ENCODE data around the gene FOXA2. TPM values are rescaled to one million over a fixed set of nuclear protein-coding genes. Genes with fewer than 3 reads are reported as not detected.

The FOXA2 gene
- total and polyA plus RNA-seq, 2 of the 13 experiments (the other 11 are each of a cell fraction or from before 2014, with no cell fraction given) = 8.8 to 12.2 TPM

DNA sequence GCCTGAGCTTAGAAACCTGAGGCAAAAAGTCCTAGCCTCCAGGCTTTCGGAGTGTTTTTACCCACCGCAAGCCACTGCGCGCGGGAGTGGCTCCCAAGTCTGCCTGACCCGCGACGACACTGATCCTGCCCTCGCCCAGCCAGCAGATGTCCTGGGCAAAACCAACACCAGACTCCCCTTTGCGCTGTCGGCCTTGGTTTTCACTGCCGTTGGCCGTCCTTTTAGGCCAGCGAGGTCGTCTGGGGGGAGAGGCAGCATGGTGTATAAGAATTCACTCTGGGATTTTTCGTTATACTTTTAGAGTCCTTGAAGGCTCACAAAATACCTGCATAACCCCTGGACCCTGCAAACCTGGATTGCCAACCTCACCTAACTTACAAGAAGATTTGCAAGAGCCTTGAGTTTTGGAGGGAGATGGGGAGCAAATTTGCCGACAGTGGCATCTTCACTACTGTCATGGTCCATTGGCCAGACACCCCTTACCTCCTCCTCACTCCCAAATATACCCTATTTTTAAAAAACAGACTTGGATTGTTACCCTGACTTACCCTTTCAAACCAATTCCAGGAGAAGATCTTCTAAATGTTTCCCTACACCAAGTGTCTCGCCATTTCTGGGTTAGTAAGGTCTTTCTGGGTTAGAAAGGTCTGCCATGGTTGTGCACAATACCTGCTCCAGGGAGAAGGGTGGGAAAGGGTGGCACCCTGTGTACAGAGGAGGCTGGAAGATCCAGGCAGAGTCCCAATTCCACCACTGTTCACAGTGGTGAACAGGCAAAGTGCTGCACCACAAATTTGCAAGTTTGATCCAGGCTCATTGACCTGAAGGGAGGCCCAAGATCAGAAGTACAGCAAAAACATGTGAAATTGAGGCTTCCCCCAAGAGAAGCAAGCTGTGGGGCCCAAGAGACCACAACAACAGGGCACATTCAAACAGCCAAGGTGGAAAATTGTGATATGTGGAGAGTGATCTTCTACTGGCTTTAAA, 4.4 kb downstream of the FOXA2 start (continued):
- TF ChIP-seq, protein P1, sequence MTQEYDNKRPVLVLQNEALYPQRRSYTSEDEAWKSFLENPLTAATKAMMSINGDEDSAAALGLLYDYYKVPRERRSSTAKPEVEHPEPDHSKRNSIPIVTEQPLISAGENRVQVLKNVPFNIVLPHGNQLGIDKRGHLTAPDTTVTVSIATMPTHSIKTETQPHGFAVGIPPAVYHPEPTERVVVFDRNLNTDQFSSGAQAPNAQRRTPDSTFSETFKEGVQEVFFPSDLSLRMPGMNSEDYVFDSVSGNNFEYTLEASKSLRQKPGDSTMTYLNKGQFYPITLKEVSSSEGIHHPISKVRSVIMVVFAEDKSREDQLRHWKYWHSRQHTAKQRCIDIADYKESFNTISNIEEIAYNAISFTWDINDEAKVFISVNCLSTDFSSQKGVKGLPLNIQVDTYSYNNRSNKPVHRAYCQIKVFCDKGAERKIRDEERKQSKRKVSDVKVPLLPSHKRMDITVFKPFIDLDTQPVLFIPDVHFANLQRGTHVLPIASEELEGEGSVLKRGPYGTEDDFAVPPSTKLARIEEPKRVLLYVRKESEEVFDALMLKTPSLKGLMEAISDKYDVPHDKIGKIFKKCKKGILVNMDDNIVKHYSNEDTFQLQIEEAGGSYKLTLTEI (CRISPR knock-in tag; conservative IDR thresholded peaks at IDR 0.05) = no peak
- TF ChIP-seq FOXM1 (CRISPR knock-in tag; IDR thresholded peaks at IDR 0.05) (no peak), XRCC5 (optimal IDR thresholded peaks at IDR 0.05; ENCODE audit: low read length) (peak; percentile 2), RBM39 (IDR thresholded peaks at IDR 0.05; ENCODE audit: low read depth, low read length, poor library complexity, severe bottlenecking) (no peak), HNRNPUL1 (IDR thresholded peaks at IDR 0.05; ENCODE audit: low read depth, low read length) (no peak), IRX3 (CRISPR knock-in tag; IDR thresholded peaks at IDR 0.05; ENCODE audit: borderline replicate concordance, low read depth) (peak; percentile 26; the same call in 1 of the 2 replicates), RFXAP (CRISPR knock-in tag; IDR thresholded peaks at IDR 0.05; ENCODE audit: borderline replicate concordance) (peak; percentile 18; the same call in 1 of the 2 replicates), ZNF878 (CRISPR knock-in tag; IDR thresholded peaks at IDR 0.05) (no peak), ZNF557 (CRISPR knock-in tag; IDR thresholded peaks at IDR 0.05) (no peak), ZNF441 (CRISPR knock-in tag; IDR thresholded peaks at IDR 0.05; ENCODE audit: borderline replicate concordance) (peak; percentile 20; the same call in 1 of the 2 replicates), ZFP36 (IDR thresholded peaks at IDR 0.05; ENCODE audit: borderline replicate concordance, low read depth, low read length, partially characterized antibody) (no peak), PAX8 (CRISPR knock-in tag; IDR thresholded peaks at IDR 0.05; ENCODE audit: borderline replicate concordance) (no peak), ZNF772 (CRISPR knock-in tag; IDR thresholded peaks at IDR 0.05) (0 out of 2 replicates have a peak, but pooled peaks have one; percentile 42), RBM22 (optimal IDR thresholded peaks at IDR 0.05; ENCODE audit: low read length) (peak; percentile 99), ZNF546 (CRISPR knock-in tag; conservative IDR thresholded peaks at IDR 0.05) (no peak), ZNF20 (CRISPR knock-in tag; IDR thresholded peaks at IDR 0.05) (no peak)
- TF ChIP-seq, protein P2, sequence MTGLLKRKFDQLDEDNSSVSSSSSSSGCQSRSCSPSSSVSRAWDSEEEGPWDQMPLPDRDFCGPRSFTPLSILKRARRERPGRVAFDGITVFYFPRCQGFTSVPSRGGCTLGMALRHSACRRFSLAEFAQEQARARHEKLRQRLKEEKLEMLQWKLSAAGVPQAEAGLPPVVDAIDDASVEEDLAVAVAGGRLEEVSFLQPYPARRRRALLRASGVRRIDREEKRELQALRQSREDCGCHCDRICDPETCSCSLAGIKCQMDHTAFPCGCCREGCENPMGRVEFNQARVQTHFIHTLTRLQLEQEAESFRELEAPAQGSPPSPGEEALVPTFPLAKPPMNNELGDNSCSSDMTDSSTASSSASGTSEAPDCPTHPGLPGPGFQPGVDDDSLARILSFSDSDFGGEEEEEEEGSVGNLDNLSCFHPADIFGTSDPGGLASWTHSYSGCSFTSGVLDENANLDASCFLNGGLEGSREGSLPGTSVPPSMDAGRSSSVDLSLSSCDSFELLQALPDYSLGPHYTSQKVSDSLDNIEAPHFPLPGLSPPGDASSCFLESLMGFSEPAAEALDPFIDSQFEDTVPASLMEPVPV (CRISPR knock-in tag; IDR thresholded peaks at IDR 0.05) = peak; percentile 83; the same call in 1 of the 2 replicates
- TF ChIP-seq, protein P3, sequence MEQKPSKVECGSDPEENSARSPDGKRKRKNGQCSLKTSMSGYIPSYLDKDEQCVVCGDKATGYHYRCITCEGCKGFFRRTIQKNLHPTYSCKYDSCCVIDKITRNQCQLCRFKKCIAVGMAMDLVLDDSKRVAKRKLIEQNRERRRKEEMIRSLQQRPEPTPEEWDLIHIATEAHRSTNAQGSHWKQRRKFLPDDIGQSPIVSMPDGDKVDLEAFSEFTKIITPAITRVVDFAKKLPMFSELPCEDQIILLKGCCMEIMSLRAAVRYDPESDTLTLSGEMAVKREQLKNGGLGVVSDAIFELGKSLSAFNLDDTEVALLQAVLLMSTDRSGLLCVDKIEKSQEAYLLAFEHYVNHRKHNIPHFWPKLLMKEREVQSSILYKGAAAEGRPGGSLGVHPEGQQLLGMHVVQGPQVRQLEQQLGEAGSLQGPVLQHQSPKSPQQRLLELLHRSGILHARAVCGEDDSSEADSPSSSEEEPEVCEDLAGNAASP (CRISPR knock-in tag; IDR thresholded peaks at IDR 0.05; ENCODE audit: borderline replicate concordance) = peak; percentile 46; the same call in 1 of the 2 replicates
- TF ChIP-seq, protein P4, sequence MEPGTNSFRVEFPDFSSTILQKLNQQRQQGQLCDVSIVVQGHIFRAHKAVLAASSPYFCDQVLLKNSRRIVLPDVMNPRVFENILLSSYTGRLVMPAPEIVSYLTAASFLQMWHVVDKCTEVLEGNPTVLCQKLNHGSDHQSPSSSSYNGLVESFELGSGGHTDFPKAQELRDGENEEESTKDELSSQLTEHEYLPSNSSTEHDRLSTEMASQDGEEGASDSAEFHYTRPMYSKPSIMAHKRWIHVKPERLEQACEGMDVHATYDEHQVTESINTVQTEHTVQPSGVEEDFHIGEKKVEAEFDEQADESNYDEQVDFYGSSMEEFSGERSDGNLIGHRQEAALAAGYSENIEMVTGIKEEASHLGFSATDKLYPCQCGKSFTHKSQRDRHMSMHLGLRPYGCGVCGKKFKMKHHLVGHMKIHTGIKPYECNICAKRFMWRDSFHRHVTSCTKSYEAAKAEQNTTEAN (CRISPR knock-in tag; conservative IDR thresholded peaks at IDR 0.05) = peak; percentile 20; the same call in 1 of the 2 replicates
